HG03457 (cell line): ENCODE data around the gene PGLYRP1.
A peak's percentile ranks its signal among the peaks of the same experiment; 100 is the strongest.

ENCODE experiments used
- ATAC-seq: cut with Tn5 transposase; IDR thresholded peaks from one replicate; pipeline ENCODE4 v1.9.1; 2021; ENCODE audit warnings: moderate number of reproducible peaks; ENCODE audit not compliant: unreplicated experiment

PGLYRP1 gene

GRCh38 chr19:46006411-46006810, 16.4 kb downstream of the PGLYRP1 start:
- no peak for ATAC-seq

GRCh38 chr19:46002678-46003275, 20.1 kb downstream of the PGLYRP1 start:
- ATAC-seq: no peak

GRCh38 chr19:46000491-46001246, 22.2 kb downstream of the PGLYRP1 start:
- ATAC-seq: no peak

GRCh38 chr19:45999653-46000121, 23.2 kb downstream of the PGLYRP1 start:
- no peak for ATAC-seq

GRCh38 chr19:45998834-45999233, 24.0 kb downstream of the PGLYRP1 start:
- no peak for ATAC-seq

- no peak for ATAC-seq
Measured at GRCh38 chr19:45996933-45997332, 25.9 kb downstream of the PGLYRP1 start.

- no peak for ATAC-seq
Measured at GRCh38 chr19:45995715-45996385, 27.0 kb downstream of the PGLYRP1 start.

- ATAC-seq: peak; percentile 90
Measured at GRCh38 chr19:45994998-45995714, 27.7 kb downstream of the PGLYRP1 start, which contains the start of gene CCDC61. Gene CCDC61 (plus strand): TSS chr19:45995467. CDS start chr19:46003019, 7,552 bp downstream.

GRCh38 chr19:45994456-45994997, 28.3 kb downstream of the PGLYRP1 start:
- no peak for ATAC-seq

GRCh38 chr19:45990113-45990728, 32.6 kb downstream of the PGLYRP1 start:
- ATAC-seq: no peak

GRCh38 chr19:45985321-45985720, 37.5 kb downstream of the PGLYRP1 start:
- no peak for ATAC-seq

- no peak for ATAC-seq
Measured at GRCh38 chr19:45981350-45981749, 41.5 kb downstream of the PGLYRP1 start.

- no peak for ATAC-seq
Measured at GRCh38 chr19:45978156-45978555, 44.7 kb downstream of the PGLYRP1 start.

GRCh38 chr19:45976178-45976577, 46.7 kb downstream of the PGLYRP1 start:
- ATAC-seq: no peak

GRCh38 chr19:45975306-45976070, 47.4 kb downstream of the PGLYRP1 start:
- ATAC-seq: no peak

GRCh38 chr19:45973553-45974338, 49.1 kb downstream of the PGLYRP1 start, which contains the start of gene NOVA2:
Gene NOVA2 (minus strand): TSS chr19:45973865. CDS start chr19:45973351, 514 bp downstream.
- no peak for ATAC-seq

- no peak for ATAC-seq
Measured at GRCh38 chr19:45972947-45973540, 49.8 kb downstream of the PGLYRP1 start.
